ENCODE data around the gene THUMPD3. TPM values are rescaled to one million over a fixed set of nuclear protein-coding genes. Genes with fewer than 3 reads are reported as not detected.

The THUMPD3 gene
- total and polyA plus RNA-seq, 2 of the 4 experiments (the other 2 are of a cell fraction): 28.2 to 43.9 TPM

- Histone ChIP-seq H2BK20ac (ENCODE audit: low read depth, low read length) (no peak overlapping the region), H3K9me3 (ENCODE audit: control insufficient read depth, insufficient read depth, low read length) (no peaks in the 10 kb centered on the region), H3K27ac (ENCODE audit: insufficient read depth, low read length) (peak overlapping the region; percentile 96), H2BK15ac (ENCODE audit: low read depth, low read length) (no peak overlapping the region), H3K9ac (ENCODE audit: low read depth, low read length) (peak overlapping the region; percentile 87), H4K20me1 (ENCODE audit: insufficient read depth, low read length) (peaks cover 88% of the 10 kb centered on the region), H3K79me1 (ENCODE audit: low read depth in 1 of 2, low read length in 2 of 2) (peaks cover 0 to 20% of the 10 kb centered on the region in 2 experiments; a peak in 1 of 4 replicates), H4K91ac (ENCODE audit: insufficient read depth, low read depth, low read length) (peak overlapping the region; percentile 80), H3K4me1 (ENCODE audit: control insufficient read depth, insufficient read depth, low read length) (peaks cover 3% of the 10 kb centered on the region; the same call in 1 of the 2 replicates), H4K5ac (ENCODE audit: low read depth, low read length) (peak overlapping the region; percentile 17; the same call in 1 of the 2 replicates), H2AK9ac (replicated peaks; ENCODE audit: low read depth, low read length, poor library complexity) (peak overlapping the region; percentile 99), H3K4me3 (ENCODE audit: insufficient read depth, low read depth, low read length) (peak overlapping the region; percentile 74), H3K4me2 (ENCODE audit: low read depth, low read length) (peak overlapping the region; percentile 70), H3K9me1 (ENCODE audit: insufficient read depth, low read length) (no peaks in the 10 kb centered on the region), H3K56ac (ENCODE audit: extremely low read depth, insufficient read depth, low read length) (peak overlapping the region; percentile 89), H3K27me3 (ENCODE audit: control insufficient read depth, insufficient read depth, low read length) (no peaks in the 10 kb centered on the region), H4K8ac (ENCODE audit: low read depth in 2 of 2, low read length in 2 of 2) (peak overlapping the region; percentile 40 to 90), H3K36me3 (ENCODE audit: control insufficient read depth, insufficient read depth, low read length) (peaks cover 17% of the 10 kb centered on the region), H3K4ac (ENCODE audit: low read depth, low read length) (peak overlapping the region; percentile 89), H2BK120ac (ENCODE audit: low read depth, low read length) (peak overlapping the region; percentile 23; the same call in 1 of the 2 replicates), H3K18ac (ENCODE audit: low read depth, low read length) (peak overlapping the region; percentile 35; the same call in 1 of the 2 replicates), H2AFZ (replicated peaks; ENCODE audit: low read length, poor library complexity) (peak overlapping the region; percentile 82), H2AK5ac (ENCODE audit: low read depth, low read length) (peak overlapping the region; percentile 79), H3K14ac (replicated peaks; ENCODE audit: low read depth, low read length) (peak overlapping the region; percentile 86), H2BK5ac (ENCODE audit: low read depth, low read length, poor library complexity, severe bottlenecking) (peak overlapping the region; percentile 96), H3K23ac (ENCODE audit: low read depth, low read length) (peak overlapping the region; percentile 91)
- no peak for ATAC-seq (ENCODE audit: low read depth)
- dilution Hi-C loops (cut with HindIII; ENCODE audit: low sequenced_read_pairs, unreplicated experiment) (no loop called here), intact Hi-C loops (cut with micrococcal nuclease) (loop anchor here (5.0 kb wide), 1 partner anchor 42 kb away; no protein-coding TSS in a partner anchor), in situ Hi-C loops (cut with MboI; ENCODE audit: low sequenced_read_pairs) (no loop called here)
- TF ChIP-seq RAD21 (IDR thresholded peaks at IDR 0.05; ENCODE audit: low read length): no peak
- TF ChIP-seq, protein P1, sequence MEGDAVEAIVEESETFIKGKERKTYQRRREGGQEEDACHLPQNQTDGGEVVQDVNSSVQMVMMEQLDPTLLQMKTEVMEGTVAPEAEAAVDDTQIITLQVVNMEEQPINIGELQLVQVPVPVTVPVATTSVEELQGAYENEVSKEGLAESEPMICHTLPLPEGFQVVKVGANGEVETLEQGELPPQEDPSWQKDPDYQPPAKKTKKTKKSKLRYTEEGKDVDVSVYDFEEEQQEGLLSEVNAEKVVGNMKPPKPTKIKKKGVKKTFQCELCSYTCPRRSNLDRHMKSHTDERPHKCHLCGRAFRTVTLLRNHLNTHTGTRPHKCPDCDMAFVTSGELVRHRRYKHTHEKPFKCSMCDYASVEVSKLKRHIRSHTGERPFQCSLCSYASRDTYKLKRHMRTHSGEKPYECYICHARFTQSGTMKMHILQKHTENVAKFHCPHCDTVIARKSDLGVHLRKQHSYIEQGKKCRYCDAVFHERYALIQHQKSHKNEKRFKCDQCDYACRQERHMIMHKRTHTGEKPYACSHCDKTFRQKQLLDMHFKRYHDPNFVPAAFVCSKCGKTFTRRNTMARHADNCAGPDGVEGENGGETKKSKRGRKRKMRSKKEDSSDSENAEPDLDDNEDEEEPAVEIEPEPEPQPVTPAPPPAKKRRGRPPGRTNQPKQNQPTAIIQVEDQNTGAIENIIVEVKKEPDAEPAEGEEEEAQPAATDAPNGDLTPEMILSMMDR (conservative IDR thresholded peaks at IDR 0.05; ENCODE audit: low read depth, low read length): 0 out of 2 replicates have a peak, but pooled peaks have one; percentile 0
- POLR2A ChIA-PET (ENCODE audit: unreplicated experiment): interaction anchor here (0.6 kb wide), 1 partner anchor 17 kb away, joined by 4 read pairs; no protein-coding TSS in a partner anchor
- BruUV-seq (replicated peaks): no TSS peak
- CTCF ChIA-PET: no interaction called here
- no peak for DNase-seq
- WGBS, 2 experiments (ENCODE audit: extremely low coverage in 2 of 2, insufficient read length in 1 of 2): 57% methylated on average over 2 of the region's 15 CpGs; no CpG with 5 or more reads in 1 of the 2 experiments
Observed at GRCh38 chr3:9395570-9396300, 32.9 kb downstream of the THUMPD3 start.

Measured in IMR-90 (cell line).